Loucy (cell line): ENCODE data around the gene SLC19A1.
"Not testable (repeated sequence)": the region's sequence is repeated elsewhere in the genome, so short reads cannot be mapped to it uniquely, and the experiment has no call there.

Experiments
- H2AFZ ChIP-seq: fragments of 200-600 bp; sonication (generic); 2 replicates; pipeline ENCODE4 v1.6.0; 2016; ENCODE audit warnings: antibody characterized with exemption, mild to moderate bottlenecking, low read length, moderate library complexity
- H3F3A ChIP-seq: fragments of 200-600 bp; 2 replicates; pipeline ENCODE4 v1.6.0; 2016; ENCODE audit warnings: antibody characterized with exemption, low read depth, mild to moderate bottlenecking
- H3K27me3 ChIP-seq: fragments of 200-600 bp; sonication (generic); 2 replicates; pipeline ENCODE4 v1.6.1; 2014; ENCODE audit warnings: low read length, mild to moderate bottlenecking; ENCODE audit not compliant: insufficient read depth, poor library complexity, severe bottlenecking
- H3K36me3 ChIP-seq: fragments of 200-600 bp; sonication (generic); 2 replicates; pipeline ENCODE4 v1.6.1; 2016; ENCODE audit warnings: low read length; ENCODE audit not compliant: insufficient read depth
- H3K4me1 ChIP-seq: fragments of 200-600 bp; sonication (generic); 2 replicates; pipeline ENCODE4 v1.5.1; 2014; ENCODE audit warnings: low read length, mild to moderate bottlenecking; ENCODE audit not compliant: insufficient read depth, poor library complexity, severe bottlenecking
- H3K4me2 ChIP-seq: fragments of 200-600 bp; sonication (generic); 2 replicates; pipeline ENCODE4 v1.6.0; 2014; ENCODE audit warnings: antibody characterized with exemption, low read length, low read depth, mild to moderate bottlenecking; ENCODE audit not compliant: poor library complexity, severe bottlenecking
- H3K4me3 ChIP-seq: fragments of 200-600 bp; sonication (generic); 2 replicates; pipeline ENCODE4 v1.5.1; 2014; ENCODE audit warnings: low read length, mild to moderate bottlenecking, mixed read lengths; ENCODE audit not compliant: poor library complexity, severe bottlenecking
- H3K79me2 ChIP-seq: fragments of 200-600 bp; sonication (generic); 2 replicates; pipeline ENCODE4 v1.6.1; 2014; ENCODE audit warnings: low read length; ENCODE audit not compliant: insufficient read depth
- H3K9ac ChIP-seq: fragments of 200-600 bp; sonication (generic); 2 replicates; pipeline ENCODE4 v1.6.0; 2014; ENCODE audit warnings: mild to moderate bottlenecking, low read depth, low read length, moderate library complexity; ENCODE audit not compliant: poor library complexity, severe bottlenecking
- H3K9me2 ChIP-seq: fragments of 200-600 bp; sonication (generic); replicated peaks from 2 replicates; pipeline ENCODE4 v1.6.1; 2016; ENCODE audit warnings: low read depth, low read length, mixed read lengths
- H3K9me3 ChIP-seq: fragments of 200-600 bp; sonication (generic); 2 replicates; pipeline ENCODE4 v1.6.1; 2014; ENCODE audit warnings: mild to moderate bottlenecking, antibody characterized with exemption, low read length, low read depth; ENCODE audit not compliant: insufficient read depth
- H4K20me1 ChIP-seq: fragments of 200-600 bp; sonication (generic); 2 replicates; pipeline ENCODE4 v1.6.0; 2014; ENCODE audit warnings: antibody characterized with exemption, low read length, mild to moderate bottlenecking; ENCODE audit not compliant: insufficient read depth, poor library complexity, severe bottlenecking
- CTCF ChIP-seq: fragments of 200-600 bp; sonication (generic); conservative IDR thresholded peaks from 2 replicates; pipeline ENCODE4 v1.5.1; 2014; ENCODE audit warnings: mild to moderate bottlenecking, antibody characterized with exemption, low read length
- EZH2phosphoT487 ChIP-seq: fragments of 200-600 bp; IDR thresholded peaks from 2 replicates; pipeline ENCODE4 v1.6.1; 2018; ENCODE audit warnings: antibody characterized with exemption, mild to moderate bottlenecking, moderate library complexity, borderline replicate concordance

SLC19A1 gene

GRCh38 chr21:45528981-45529784 lies 13.1 kb downstream of the SLC19A1 start:
- no peaks in the 10 kb centered on the region for H3F3A ChIP-seq
- no peak overlapping the region for H3K9ac ChIP-seq
- H3K36me3 ChIP-seq, result peaks cover 52% of the 10 kb centered on the region; the same call in 1 of the 2 replicates
- H4K20me1 ChIP-seq, result no peaks in the 10 kb centered on the region
- no peaks in the 10 kb centered on the region for H3K9me2 ChIP-seq
- no peaks in the 10 kb centered on the region for H3K9me3 ChIP-seq
- peaks cover 6% of the 10 kb centered on the region for H3K4me1 ChIP-seq
- TF ChIP-seq CTCF (no peak), EZH2phosphoT487 (no peak)
- H3K4me2 ChIP-seq, result no peak overlapping the region
- H3K79me2 ChIP-seq, result peaks cover 11% of the 10 kb centered on the region; the same call in 1 of the 2 replicates
- no peak overlapping the region for H2AFZ ChIP-seq
- H3K27me3 ChIP-seq, result no peaks in the 10 kb centered on the region
- H3K4me3 ChIP-seq, result no peak overlapping the region

- H3K9me2 ChIP-seq, result no peaks in the 10 kb centered on the region
- H3K4me3 ChIP-seq, result no peak overlapping the region
- no peaks in the 10 kb centered on the region for H3K27me3 ChIP-seq
Measured at GRCh38 chr21:45528028-45528705, 14.1 kb downstream of the SLC19A1 start.

GRCh38 chr21:45527151-45527999 lies 14.9 kb downstream of the SLC19A1 start:
- not testable (repeated sequence) for H3K4me1 ChIP-seq, H4K20me1 ChIP-seq, H3K9me2 ChIP-seq, H3K27me3 ChIP-seq, H3K79me2 ChIP-seq, H3K4me2 ChIP-seq, H3K9me3 ChIP-seq, H2AFZ ChIP-seq, H3F3A ChIP-seq, H3K9ac ChIP-seq, H3K4me3 ChIP-seq
- peaks cover 55% of the 10 kb centered on the region; the same call in 1 of the 2 replicates for H3K36me3 ChIP-seq

More at GRCh38 chr21:45528028-45528705, 14.1 kb downstream of the SLC19A1 start:
- TF ChIP-seq CTCF, result no peak
- no peak for TF ChIP-seq EZH2phosphoT487
- no peaks in the 10 kb centered on the region for H4K20me1 ChIP-seq
- H3K4me1 ChIP-seq, result peaks cover 6% of the 10 kb centered on the region
- no peaks in the 10 kb centered on the region for H3K9me3 ChIP-seq
- no peak overlapping the region for H3K4me2 ChIP-seq
- peaks cover 1% of the 10 kb centered on the region; the same call in 1 of the 2 replicates for H3K79me2 ChIP-seq
- H3K9ac ChIP-seq, result no peak overlapping the region
- peaks cover 52% of the 10 kb centered on the region; the same call in 1 of the 2 replicates for H3K36me3 ChIP-seq
- no peak overlapping the region for H2AFZ ChIP-seq
- H3F3A ChIP-seq, result no peaks in the 10 kb centered on the region
